Measurements from ENCODE around the gene SCFD2. TPM values are rescaled to one million over a fixed set of nuclear protein-coding genes. Genes with fewer than 3 reads are reported as not detected.
"Not testable (repeated sequence)": the region's sequence is repeated elsewhere in the genome, so short reads cannot be mapped to it uniquely, and the experiment has no call there.

Gene SCFD2
- total RNA-seq (2014; rRNA removed; shearing (Covaris generic)): 33.2 and 36.3 TPM in 2 replicates
- polyA plus RNA-seq (2016; fragmentation: Nextera tagmentation; extraction: Ambion mirVana): 30.4 and 30.7 TPM in 2 replicates

DNA sequence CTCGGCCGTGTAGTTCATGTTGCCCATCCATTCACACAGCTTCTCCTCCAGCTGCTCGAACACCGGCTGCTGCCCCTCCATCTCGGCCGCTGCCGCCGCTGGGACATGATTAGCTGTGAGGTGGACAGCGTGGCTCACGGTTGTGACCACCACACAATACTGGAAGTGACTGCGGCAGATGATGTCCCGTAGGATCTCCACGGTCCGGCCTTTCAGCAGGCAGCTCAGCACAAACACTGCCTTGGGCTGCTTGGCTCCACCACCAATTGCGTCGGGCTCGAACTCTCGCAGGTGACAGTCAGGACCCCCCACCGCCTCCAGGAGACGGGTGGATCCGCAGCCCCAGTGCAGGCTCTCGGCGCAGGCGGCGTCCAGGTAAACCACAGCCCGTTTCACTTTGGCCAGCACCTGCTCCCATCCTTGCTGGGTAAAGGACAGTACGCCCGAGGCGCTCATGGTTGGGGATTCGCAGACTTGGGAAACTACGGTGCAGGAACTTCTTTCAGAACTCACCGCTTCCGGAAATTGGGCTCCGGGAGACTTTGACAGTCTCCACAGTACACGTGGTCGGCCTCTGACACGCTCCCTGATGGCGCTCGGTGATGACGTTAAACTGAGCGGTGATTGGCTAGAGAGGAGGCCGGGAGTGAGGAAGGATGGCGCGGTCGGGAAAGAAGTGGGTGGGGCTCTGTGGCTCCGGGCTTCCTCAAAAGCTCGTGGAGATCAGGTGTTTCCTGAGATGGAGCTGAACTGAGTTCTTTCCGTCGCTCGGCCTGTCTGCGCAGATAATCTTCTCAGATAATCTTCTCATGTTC is at the start of gene SCFD2:
Gene SCFD2, minus strand, starts transcription at position 576 of the 815 bp plus-strand sequence.
- WGBS, 2 experiments (ENCODE audit: low coverage in 1 of 2, low lambda C conversion rate in 2 of 2, missing lambda C conversion rate in 2 of 2): 0 to 1% methylated on average over 51 of the region's 51 CpGs
- Histone ChIP-seq H4K20me1 (ENCODE audit: insufficient read depth) (no peaks in the 10 kb centered on the region), H3K27me3 (replicated peaks; ENCODE audit: insufficient read depth) (no peaks in the 10 kb centered on the region), H3F3A (ENCODE audit: insufficient read depth) (peaks cover 8% of the 10 kb centered on the region; the same call in 1 of the 2 replicates), H3K79me2 (ENCODE audit: insufficient read depth) (peaks cover 51% of the 10 kb centered on the region), H3K9ac (peak within 1 kb of the TSS; percentile 76), H3K36me3 (ENCODE audit: low read depth) (no peaks in the 10 kb centered on the region), H3K4me3 (peak within 1 kb of the TSS; percentile 89), H3K9me3 (ENCODE audit: low read depth) (no peaks in the 10 kb centered on the region), H3K9me2 (ENCODE audit: insufficient read depth) (no peaks in the 10 kb centered on the region), H3K27ac (peak within 1 kb of the TSS; percentile 41), H2AFZ (peak within 1 kb of the TSS; percentile 99), H3K4me2 (ENCODE audit: unreplicated experiment) (peak within 1 kb of the TSS; percentile 95), H3K4me1 (ENCODE audit: insufficient read depth) (peaks cover 27% of the 10 kb centered on the region)
- TF ChIP-seq EZH2phosphoT487 (IDR thresholded peaks at IDR 0.05; ENCODE audit: insufficient read depth, low read depth) (no peak), EZH2 (IDR thresholded peaks at IDR 0.05; ENCODE audit: insufficient read depth, poor library complexity, severe bottlenecking) (no peak)
- DNase-seq: peak; percentile 98
- in situ Hi-C loops (cut with MboI): loop anchor here (25.0 kb wide), 1 partner anchor 353 kb away; no protein-coding TSS in a partner anchor

DNA sequence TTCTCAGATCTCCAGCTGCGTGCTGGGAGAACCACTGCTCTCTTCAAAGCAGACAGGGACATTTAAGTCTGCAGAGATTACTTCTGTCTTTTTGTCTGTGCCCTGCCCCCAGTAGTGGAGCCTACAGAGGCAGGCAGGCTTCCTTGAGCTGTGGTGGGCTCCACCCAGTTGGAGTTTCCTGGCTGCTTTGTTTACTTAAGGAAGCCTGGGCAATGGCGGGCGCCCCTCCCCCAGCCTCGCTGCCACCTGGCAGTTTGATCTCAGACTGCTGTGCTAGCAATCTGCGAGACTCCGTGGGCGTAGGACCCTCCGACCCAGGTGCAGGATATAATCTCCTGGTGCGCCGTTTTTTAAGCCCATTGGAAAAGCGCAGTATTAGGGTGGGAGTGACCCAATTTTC is 43.6 kb upstream of the SCFD2 start:
- H3K9me3 ChIP-seq (ENCODE audit: low read depth); in situ Hi-C loops (cut with MboI); H3K27me3 ChIP-seq (replicated peaks; ENCODE audit: insufficient read depth); H3K9me2 ChIP-seq (ENCODE audit: insufficient read depth); H3F3A ChIP-seq (ENCODE audit: insufficient read depth); H3K4me3 ChIP-seq; H3K27ac ChIP-seq; H3K4me2 ChIP-seq (ENCODE audit: unreplicated experiment); H3K4me1 ChIP-seq (ENCODE audit: insufficient read depth); H4K20me1 ChIP-seq (ENCODE audit: insufficient read depth); H2AFZ ChIP-seq; DNase-seq; H3K9ac ChIP-seq: not testable (repeated sequence)
- Histone ChIP-seq H3K36me3 (ENCODE audit: low read depth) (peaks cover 10% of the 10 kb centered on the region), H3K79me2 (ENCODE audit: insufficient read depth) (peaks cover 87% of the 10 kb centered on the region)
- 98 to 99% methylated on average over 11 of the region's 11 CpGs for WGBS, 2 experiments (ENCODE audit: low coverage in 1 of 2, low lambda C conversion rate in 2 of 2, missing lambda C conversion rate in 2 of 2)

DNA sequence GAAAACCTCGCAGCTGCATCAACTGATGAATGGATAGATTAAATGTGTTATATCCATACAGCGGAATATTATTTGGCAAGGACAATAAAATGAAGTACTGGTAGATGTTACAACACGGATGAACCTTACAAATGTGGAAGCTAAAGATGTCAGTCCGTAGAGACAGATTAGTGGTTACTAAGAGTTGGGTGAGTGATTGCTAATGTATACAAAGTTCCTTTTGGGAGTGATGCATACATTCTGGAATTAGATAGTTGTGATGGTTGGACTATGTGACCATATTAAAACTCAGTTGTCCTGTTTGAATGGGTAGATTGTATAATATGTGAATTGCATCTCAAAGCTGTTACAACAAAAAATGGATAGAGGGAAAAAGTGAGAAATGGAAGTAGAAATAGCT is 14.4 kb upstream of the SCFD2 start:
- DNase-seq: peak; percentile 17
- H4K20me1 ChIP-seq (ENCODE audit: insufficient read depth): no peaks in the 10 kb centered on the region
- peaks cover 7% of the 10 kb centered on the region; the same call in 1 of the 2 replicates for H3F3A ChIP-seq (ENCODE audit: insufficient read depth)
- peaks cover 78% of the 10 kb centered on the region for H3K79me2 ChIP-seq (ENCODE audit: insufficient read depth)
- no peak overlapping the region for H2AFZ ChIP-seq
- H3K4me3 ChIP-seq: peak overlapping the region; percentile 93
- peak overlapping the region; percentile 91 for H3K4me2 ChIP-seq (ENCODE audit: unreplicated experiment)
- 91 to 92% methylated on average over 4 of the region's 4 CpGs for WGBS, 2 experiments (ENCODE audit: low coverage in 1 of 2, low lambda C conversion rate in 2 of 2, missing lambda C conversion rate in 2 of 2)
- in situ Hi-C loops (cut with MboI): no loop called here
- no peak overlapping the region for H3K27ac ChIP-seq
- no peaks in the 10 kb centered on the region for H3K9me2 ChIP-seq (ENCODE audit: insufficient read depth)
- no peaks in the 10 kb centered on the region for H3K27me3 ChIP-seq (replicated peaks; ENCODE audit: insufficient read depth)
- H3K9me3 ChIP-seq (ENCODE audit: low read depth): no peaks in the 10 kb centered on the region
- peaks cover 40% of the 10 kb centered on the region for H3K36me3 ChIP-seq (ENCODE audit: low read depth)
- H3K9ac ChIP-seq: no peak overlapping the region
- peaks cover 29% of the 10 kb centered on the region for H3K4me1 ChIP-seq (ENCODE audit: insufficient read depth)
- TF ChIP-seq EZH2 (IDR thresholded peaks at IDR 0.05; ENCODE audit: insufficient read depth, poor library complexity, severe bottlenecking) (no peak), EZH2phosphoT487 (IDR thresholded peaks at IDR 0.05; ENCODE audit: insufficient read depth, low read depth) (no peak)

DNA sequence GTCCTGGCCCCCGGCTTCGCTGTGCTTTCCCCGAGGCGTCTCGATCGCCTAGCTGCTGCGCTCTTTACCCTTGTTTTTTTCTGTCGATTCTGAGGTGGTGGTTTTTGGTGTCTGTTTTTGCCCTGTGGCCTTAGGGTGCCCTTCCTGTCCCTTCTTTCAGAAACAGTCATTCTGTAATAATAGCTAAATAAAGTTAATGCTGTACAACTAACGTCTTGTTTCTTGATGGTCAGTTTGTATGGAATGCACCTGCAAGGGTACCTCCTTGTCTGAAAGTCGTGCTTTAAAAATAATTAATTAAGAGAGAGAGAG is 12.3 kb upstream of the SCFD2 start:
- Histone ChIP-seq H3K27me3 (replicated peaks; ENCODE audit: insufficient read depth) (no peaks in the 10 kb centered on the region), H3K9me3 (ENCODE audit: low read depth) (no peaks in the 10 kb centered on the region), H3K9me2 (ENCODE audit: insufficient read depth) (no peaks in the 10 kb centered on the region), H3K4me3 (peak overlapping the region; percentile 93), H3K79me2 (ENCODE audit: insufficient read depth) (peaks cover 57% of the 10 kb centered on the region), H3K4me1 (ENCODE audit: insufficient read depth) (peaks cover 29% of the 10 kb centered on the region), H3K4me2 (ENCODE audit: unreplicated experiment) (peak overlapping the region; percentile 91), H2AFZ (peak overlapping the region; percentile 90), H3K9ac (peak overlapping the region; percentile 90), H3K36me3 (ENCODE audit: low read depth) (peaks cover 23% of the 10 kb centered on the region), H3F3A (ENCODE audit: insufficient read depth) (peaks cover 3% of the 10 kb centered on the region; the same call in 1 of the 2 replicates), H4K20me1 (ENCODE audit: insufficient read depth) (no peaks in the 10 kb centered on the region), H3K27ac (peak overlapping the region; percentile 69)
- in situ Hi-C loops (cut with MboI): no loop called here
- WGBS, 2 experiments (ENCODE audit: low coverage in 1 of 2, low lambda C conversion rate in 2 of 2, missing lambda C conversion rate in 2 of 2): 0 to 4% methylated on average over 10 of the region's 10 CpGs
- TF ChIP-seq EZH2phosphoT487 (IDR thresholded peaks at IDR 0.05; ENCODE audit: insufficient read depth, low read depth) (no peak), EZH2 (IDR thresholded peaks at IDR 0.05; ENCODE audit: insufficient read depth, poor library complexity, severe bottlenecking) (no peak)
- no peak for DNase-seq
